Smooth muscle cell (in vitro differentiated cells): ENCODE data around the gene TNK1. TPM values are rescaled to one million over a fixed set of nuclear protein-coding genes. Genes with fewer than 3 reads are reported as not detected.
"Not testable (repeated sequence)": the region's sequence is repeated elsewhere in the genome, so short reads cannot be mapped to it uniquely, and the experiment has no call there.

Experiments used
- DNase-seq: peaks from one replicate; lab custom pipeline; 2025; ENCODE audit not compliant: unreplicated experiment; lab: John Stamatoyannopoulos, UW
- H2AFZ ChIP-seq: fragments of 200-600 bp; sonication (generic); 2 replicates; pipeline ENCODE4 v1.6.0; 2016; ENCODE audit warnings: antibody characterized with exemption, low read depth, mild to moderate bottlenecking
- H3F3A ChIP-seq: fragments of 200-600 bp; sonication (generic); 2 replicates; pipeline ENCODE4 v1.6.0; 2017; ENCODE audit warnings: antibody characterized with exemption, low read depth
- H3K27ac ChIP-seq: fragments of 200-600 bp; sonication (generic); 2 replicates; pipeline ENCODE4 v1.5.1; 2016; ENCODE audit warnings: low read depth, mild to moderate bottlenecking
- H3K27me3 ChIP-seq: fragments of 200-600 bp; sonication (generic); 2 replicates; pipeline ENCODE4 v1.6.1; 2016; ENCODE audit warnings: low read depth, mild to moderate bottlenecking
- H3K36me3 ChIP-seq: fragments of 200-600 bp; sonication (generic); 2 replicates; pipeline ENCODE4 v1.5.1; 2016; ENCODE audit warnings: low read depth
- H3K4me1 ChIP-seq: fragments of 200-600 bp; sonication (generic); 2 replicates; pipeline ENCODE4 v1.5.1; 2016; ENCODE audit warnings: low read depth
- H3K4me2 ChIP-seq: fragments of 200-600 bp; sonication (generic); 2 replicates; pipeline ENCODE4 v1.6.0; 2016; ENCODE audit warnings: mild to moderate bottlenecking
- H3K4me3 ChIP-seq: fragments of 200-600 bp; sonication (generic); 2 replicates; pipeline ENCODE4 v1.5.1; 2016; ENCODE audit warnings: mild to moderate bottlenecking
- H3K79me2 ChIP-seq: fragments of 200-600 bp; sonication (generic); 2 replicates; pipeline ENCODE4 v1.6.0; 2016; ENCODE audit warnings: low read depth, mild to moderate bottlenecking
- H3K9ac ChIP-seq: fragments of 200-600 bp; sonication (generic); 2 replicates; pipeline ENCODE4 v1.6.0; 2016; ENCODE audit warnings: low read depth
- H3K9me3 ChIP-seq: fragments of 200-600 bp; sonication (generic); replicated peaks from 2 replicates; pipeline ENCODE4 v1.5.1; 2016; ENCODE audit warnings: low read depth
- H4K20me1 ChIP-seq: fragments of 200-600 bp; sonication (generic); 2 replicates; pipeline ENCODE4 v1.6.0; 2016; ENCODE audit warnings: low read depth
- CTCF ChIP-seq: fragments of 200-600 bp; sonication (generic); IDR thresholded peaks from 2 replicates; pipeline ENCODE4 v1.5.1; 2017; ENCODE audit warnings: borderline replicate concordance, mild to moderate bottlenecking, antibody characterized with exemption; ENCODE audit not compliant: insufficient read depth, poor library complexity, severe bottlenecking
- whole genome bisulfite sequencing: methylation state at CpG from one replicate; pipeline ENCODE4 v1.1.7; 2016; ENCODE audit warnings: low lambda C conversion rate; 5-methylcytosine and 5-hydroxymethylcytosine counted together
- polyA plus RNA-seq: library from polyadenylated mRNA; unstranded; fragments of >200 nt; fragmentation: Nextera tagmentation; extraction: Ambion mirVana; gene quantifications from 2 replicates; pipeline ENCODE4 v1.2.1, GENCODE V29; 2016
- total RNA-seq: library from RNA; depleted of rRNA; stranded (reverse); fragments of >200 nt; gene quantifications from 2 replicates; pipeline ENCODE4 v1.2.3, GENCODE V29; 2014

The TNK1 gene
- 4.5 and 6.3 TPM in 2 replicates for total RNA-seq
- 3.6 and 13.5 TPM in 2 replicates for polyA plus RNA-seq

- Histone ChIP-seq H3K27me3 (peaks cover 22% of the 10 kb centered on the region), H2AFZ (peak within 1 kb of the TSS; percentile 51), H3K9me3 (no peaks in the 10 kb centered on the region), H3K36me3 (no peaks in the 10 kb centered on the region), H4K20me1 (no peaks in the 10 kb centered on the region), H3K4me1 (peaks cover 19% of the 10 kb centered on the region), H3F3A (peaks cover 6% of the 10 kb centered on the region), H3K4me2 (peak within 1 kb of the TSS; percentile 95), H3K27ac (no peak within 1 kb of the TSS), H3K9ac (peak within 1 kb of the TSS; percentile 62), H3K4me3 (peak within 1 kb of the TSS; percentile 65), H3K79me2 (no peaks in the 10 kb centered on the region)
- TF ChIP-seq CTCF, result no peak
- DNase-seq, result no peak
- WGBS, result 8% methylated on average over 30 of the region's 52 CpGs
These were observed at the start of gene TNK1 for GRCh38 chr17:7380855-7381683. Gene TNK1, plus strand, starts transcription at chr17:7381089. Its CDS starts 1,838 bp downstream, at chr17:7382927.

- Histone ChIP-seq H3K27ac (no peak overlapping the region), H2AFZ (no peak overlapping the region), H3K4me2 (no peak overlapping the region), H3K79me2 (peaks cover 10% of the 10 kb centered on the region), H3K9ac (no peak overlapping the region), H3K4me1 (peaks cover 14% of the 10 kb centered on the region), H3K27me3 (no peaks in the 10 kb centered on the region), H4K20me1 (no peaks in the 10 kb centered on the region), H3K36me3 (no peaks in the 10 kb centered on the region), H3F3A (no peaks in the 10 kb centered on the region), H3K4me3 (no peak overlapping the region), H3K9me3 (no peaks in the 10 kb centered on the region)
- TF ChIP-seq CTCF, result no peak
- WGBS, result 92% methylated on average over 7 of the region's 7 CpGs
- no peak for DNase-seq
These were observed 48.8 kb upstream of the TNK1 start for GRCh38 chr17:7332111-7332510.

GRCh38 chr17:7332600-7333069 is 48.3 kb upstream of the TNK1 start:
- not testable (repeated sequence) for H2AFZ ChIP-seq, H3K27me3 ChIP-seq, H4K20me1 ChIP-seq, H3K4me3 ChIP-seq, H3K9me3 ChIP-seq, H3K27ac ChIP-seq, H3K9ac ChIP-seq, DNase-seq, H3F3A ChIP-seq, H3K4me2 ChIP-seq, H3K36me3 ChIP-seq
- peaks cover 14% of the 10 kb centered on the region for H3K4me1 ChIP-seq
- 71% methylated on average over 14 of the region's 14 CpGs for WGBS
- peaks cover 10% of the 10 kb centered on the region for H3K79me2 ChIP-seq

GRCh38 chr17:7334938-7335538 is 45.9 kb upstream of the TNK1 start:
- H3K79me2 ChIP-seq, result no peaks in the 10 kb centered on the region
- TF ChIP-seq CTCF, result no peak
- DNase-seq, result no peak
- H3K4me2 ChIP-seq, result no peak overlapping the region
- no peak overlapping the region for H3K9ac ChIP-seq
- no peak overlapping the region for H3K4me3 ChIP-seq
- H4K20me1 ChIP-seq, result no peaks in the 10 kb centered on the region
- 91% methylated on average over 3 of the region's 3 CpGs for WGBS
- H3K36me3 ChIP-seq, result no peaks in the 10 kb centered on the region
- no peak overlapping the region for H2AFZ ChIP-seq
- H3K9me3 ChIP-seq, result no peaks in the 10 kb centered on the region
- no peaks in the 10 kb centered on the region for H3F3A ChIP-seq
- no peak overlapping the region for H3K27ac ChIP-seq
- peaks cover 5% of the 10 kb centered on the region for H3K4me1 ChIP-seq
- no peaks in the 10 kb centered on the region for H3K27me3 ChIP-seq

GRCh38 chr17:7335765-7336164 is 45.1 kb upstream of the TNK1 start:
- not testable (repeated sequence) for H3K9me3 ChIP-seq, H3K4me3 ChIP-seq, H3K79me2 ChIP-seq, H3K36me3 ChIP-seq, H3K9ac ChIP-seq, H4K20me1 ChIP-seq, H2AFZ ChIP-seq, H3K4me2 ChIP-seq, DNase-seq, H3F3A ChIP-seq, H3K4me1 ChIP-seq, H3K27ac ChIP-seq, H3K27me3 ChIP-seq
- WGBS, result 94% methylated on average over 13 of the region's 13 CpGs
